Nephron progenitor cell (in vitro differentiated cells): ENCODE data around the gene TSPAN5.

ENCODE experiments used
- DNase-seq: peaks from one replicate; pipeline ENCODE4 v3.0.0; 2021
- H3K27ac Mint-ChIP-seq: 2 replicates; pipeline ENCODE4 v1.8.0; 2021; ENCODE audit warnings: mild to moderate bottlenecking, moderate library complexity, mixed read lengths
- H3K27me3 Mint-ChIP-seq: 2 replicates; pipeline ENCODE4 v1.8.0; 2021; ENCODE audit warnings: mild to moderate bottlenecking, low read depth, mixed read lengths; ENCODE audit not compliant: poor library complexity
- H3K36me3 Mint-ChIP-seq: 2 replicates; pipeline ENCODE4 v1.8.0; 2021; ENCODE audit warnings: low read depth, mixed read lengths
- H3K4me1 Mint-ChIP-seq: 2 replicates; pipeline ENCODE4 v1.8.0; 2021; ENCODE audit warnings: mixed read lengths
- H3K4me3 Mint-ChIP-seq: 2 replicates; pipeline ENCODE4 v1.8.0; 2021; ENCODE audit warnings: mild to moderate bottlenecking, moderate library complexity, mixed read lengths
- H3K9me3 Mint-ChIP-seq: 2 replicates; pipeline ENCODE4 v1.8.0; 2021; ENCODE audit warnings: mild to moderate bottlenecking, moderate library complexity, mixed read lengths
- CTCF ChIP-seq: fragments of 200-600 bp; sonication (generic); IDR thresholded peaks from 2 replicates; pipeline ENCODE4 v1.5.0; 2021; ENCODE audit warnings: antibody characterized with exemption

Gene TSPAN5

DNA sequence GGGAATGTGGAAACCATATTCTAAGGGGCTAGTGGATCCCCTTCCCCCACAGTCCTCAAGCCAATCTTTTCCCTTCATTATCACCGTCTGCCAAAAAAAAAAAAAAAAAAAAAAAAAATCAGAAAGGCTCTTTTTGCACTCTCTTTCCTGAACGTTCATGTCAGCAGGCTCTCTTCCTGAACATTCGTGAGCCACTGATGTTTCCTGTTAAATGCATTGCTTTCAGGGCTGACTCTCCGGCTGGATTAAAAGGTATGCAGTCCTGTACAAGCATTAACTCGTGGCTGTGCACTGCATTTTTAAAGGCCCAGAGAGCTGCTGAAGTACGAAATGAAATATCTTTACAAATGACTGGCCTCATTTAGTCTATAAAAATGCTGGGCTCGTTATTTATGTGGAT lies 34.0 kb upstream of the TSPAN5 start:
- H3K9me3 Mint-ChIP-seq = peaks cover 19% of the 10 kb centered on the region
- H3K27ac Mint-ChIP-seq = no peak overlapping the region
- DNase-seq = no peak
- TF ChIP-seq CTCF = no peak
- H3K4me3 Mint-ChIP-seq = no peak overlapping the region
- H3K36me3 Mint-ChIP-seq = no peaks in the 10 kb centered on the region
- H3K27me3 Mint-ChIP-seq = peaks cover 4% of the 10 kb centered on the region
- no peaks in the 10 kb centered on the region for H3K4me1 Mint-ChIP-seq

DNA sequence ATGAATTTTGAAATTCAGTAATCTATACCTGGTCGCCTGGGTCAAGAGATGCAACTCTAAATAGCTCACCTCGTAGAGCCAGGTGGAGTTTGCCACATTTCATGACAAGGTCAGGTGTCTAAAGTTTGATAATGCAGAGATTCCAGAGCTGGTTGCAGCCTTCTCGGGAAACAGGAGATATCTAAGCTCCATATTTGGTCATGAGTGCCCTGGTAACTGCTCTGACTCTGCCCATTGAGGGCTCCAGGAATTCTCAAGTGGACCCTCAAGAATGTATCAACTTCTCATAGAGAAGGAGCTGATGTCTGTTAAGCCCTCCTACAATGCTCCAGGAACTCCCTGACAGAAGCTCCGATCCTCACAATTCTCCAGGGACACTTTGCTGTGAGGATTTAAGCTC lies 33.2 kb upstream of the TSPAN5 start:
- H3K36me3 Mint-ChIP-seq = no peaks in the 10 kb centered on the region

GRCh38 chr4:98689507-98690174 lies 31.2 kb upstream of the TSPAN5 start:
- no peak for TF ChIP-seq CTCF
- H3K9me3 Mint-ChIP-seq = no peaks in the 10 kb centered on the region
- no peaks in the 10 kb centered on the region for H3K4me1 Mint-ChIP-seq
- H3K4me3 Mint-ChIP-seq = no peak overlapping the region
- no peak overlapping the region for H3K27ac Mint-ChIP-seq
- peaks cover 4% of the 10 kb centered on the region for H3K27me3 Mint-ChIP-seq
- no peak for DNase-seq
- H3K36me3 Mint-ChIP-seq = no peaks in the 10 kb centered on the region

More for the DNA sequence above, 33.2 kb upstream of the TSPAN5 start:
- Mint-ChIP-seq H3K27ac (no peak overlapping the region), H3K27me3 (peaks cover 4% of the 10 kb centered on the region), H3K4me1 (no peaks in the 10 kb centered on the region), H3K4me3 (no peak overlapping the region), H3K9me3 (peaks cover 11% of the 10 kb centered on the region)
- TF ChIP-seq CTCF = no peak
- no peak for DNase-seq

GRCh38 chr4:98688411-98689290 lies 30.2 kb upstream of the TSPAN5 start:
- H3K27ac Mint-ChIP-seq = no peak overlapping the region
- H3K27me3 Mint-ChIP-seq = peaks cover 4% of the 10 kb centered on the region
- TF ChIP-seq CTCF = no peak
- no peak for DNase-seq
- no peaks in the 10 kb centered on the region for H3K36me3 Mint-ChIP-seq
- H3K4me3 Mint-ChIP-seq = no peak overlapping the region
- H3K9me3 Mint-ChIP-seq = no peaks in the 10 kb centered on the region
- no peaks in the 10 kb centered on the region for H3K4me1 Mint-ChIP-seq

DNA sequence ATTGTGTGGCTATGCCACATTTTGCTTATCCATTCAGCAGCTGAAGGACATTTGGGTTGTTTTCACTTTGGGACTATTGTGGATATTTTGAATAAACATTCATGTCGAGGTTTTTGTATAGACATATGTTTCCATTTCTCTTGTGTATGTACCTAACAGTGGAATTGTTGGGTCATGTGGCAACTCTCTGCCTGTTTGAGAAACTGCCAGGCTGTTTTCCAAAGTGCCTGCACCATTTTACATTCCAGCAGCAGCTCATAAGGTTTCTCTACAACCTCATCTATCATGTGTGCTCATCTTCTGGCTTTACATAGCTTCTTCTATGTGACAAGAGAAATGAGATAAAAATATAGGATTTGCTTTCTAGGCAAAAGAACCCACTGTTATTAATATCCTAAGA lies 29.5 kb upstream of the TSPAN5 start:
- Mint-ChIP-seq H3K27ac (no peak overlapping the region), H3K9me3 (no peaks in the 10 kb centered on the region), H3K27me3 (peaks cover 4% of the 10 kb centered on the region), H3K36me3 (no peaks in the 10 kb centered on the region), H3K4me3 (no peak overlapping the region), H3K4me1 (no peaks in the 10 kb centered on the region)
- DNase-seq = no peak
- no peak for TF ChIP-seq CTCF
